BJ (cell line): ENCODE results near the gene CTIF. TPM values are rescaled to one million over a fixed set of nuclear protein-coding genes. Genes with fewer than 3 reads are reported as not detected.

Experiments used
- CTCF ChIA-PET: fragments of 350-600 bp; formaldehyde crosslinking; extraction: SDS; loops from one replicate; lab custom pipeline; 2021; ENCODE audit warnings: antibody characterized with exemption, inconsistent platforms; lab: Yijun Ruan, JAX
- POLR2A ChIA-PET: fragments of 300-600 bp; sonication (Branson Sonifier 250); formaldehyde crosslinking; extraction: SDS; loops from one replicate; lab custom pipeline; 2021; ENCODE audit warnings: antibody characterized with exemption; lab: Charles Lee
- DNase-seq: peaks from one replicate; pipeline ENCODE4 v3.0.0-alpha.2; 2011; ENCODE audit warnings: low read depth
- H3K27me3 ChIP-seq: 2 replicates; pipeline ENCODE4 v1.6.0; 2011; ENCODE audit warnings: low read length; ENCODE audit not compliant: control insufficient read depth, insufficient read depth
- H3K36me3 ChIP-seq: 2 replicates; pipeline ENCODE4 v1.5.1; 2011; ENCODE audit warnings: low read length; ENCODE audit not compliant: control insufficient read depth, insufficient read depth
- H3K4me3 ChIP-seq: 2 replicates; pipeline ENCODE4 v1.5.1; 2011; ENCODE audit warnings: low read depth, mild to moderate bottlenecking, control low read depth, low read length
- CTCF ChIP-seq: IDR thresholded peaks from 2 replicates; pipeline ENCODE4 v1.5.1; 2011; ENCODE audit warnings: low read depth, mild to moderate bottlenecking, control low read depth, inconsistent platforms, low read length, moderate library complexity; ENCODE audit not compliant: insufficient read depth
- polyA plus RNA-seq: library from polyadenylated mRNA; depleted of rRNA; stranded (reverse); fragments of >200 nt; gene quantifications from 2 replicates; pipeline ENCODE4 v1.2.3, GENCODE V29; 2011

The CTIF gene
- polyA plus RNA-seq, 1 experiment: 105 TPM

DNA sequence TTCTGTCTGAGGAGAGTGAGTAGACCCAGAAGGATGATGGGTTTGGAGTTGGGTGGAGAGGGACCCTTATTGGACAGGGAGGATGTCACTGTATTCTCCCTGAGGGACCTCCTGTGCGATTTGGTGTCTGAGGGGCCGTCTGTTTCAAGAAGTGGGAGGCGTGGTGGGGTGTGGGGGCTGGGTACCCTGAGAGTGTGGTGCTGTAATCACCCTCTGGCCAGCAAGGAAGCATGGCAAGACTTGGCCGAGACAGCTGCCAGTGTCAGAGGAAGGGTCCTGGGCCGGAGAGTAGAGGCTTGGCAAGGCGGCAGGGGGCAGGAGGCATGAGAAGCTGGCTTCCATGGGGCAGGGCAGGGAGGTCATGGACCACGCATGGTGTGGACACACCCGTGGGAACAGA, 43.1 kb downstream of the CTIF start:
- no peak for TF ChIP-seq CTCF
- no peak for DNase-seq
- no peaks in the 10 kb centered on the region for H3K27me3 ChIP-seq
- CTCF ChIA-PET: no interaction called here
- no peak overlapping the region for H3K4me3 ChIP-seq
- peaks cover 4% of the 10 kb centered on the region for H3K36me3 ChIP-seq
- POLR2A ChIA-PET: no interaction called here

DNA sequence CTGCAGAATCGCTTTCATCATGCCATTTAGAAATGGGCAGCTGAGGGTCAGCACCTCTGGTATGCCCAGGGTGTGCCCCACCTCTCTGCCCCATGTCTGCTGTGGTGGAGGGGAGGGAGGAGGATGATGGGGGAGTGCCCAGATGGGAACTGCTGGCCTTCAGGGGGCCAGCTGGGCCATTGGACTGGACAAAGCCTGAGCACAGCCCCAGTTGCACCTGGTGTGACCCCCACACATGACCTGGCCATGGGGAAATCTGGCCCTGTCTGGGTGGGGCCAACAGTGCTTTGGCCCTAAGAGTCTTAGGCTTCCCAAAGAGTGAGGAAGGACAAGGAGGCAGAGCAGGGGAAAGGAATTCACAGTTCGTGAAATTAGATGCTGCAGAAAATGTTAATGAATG, 44.1 kb downstream of the CTIF start:
- ChIA-PET CTCF (no interaction called here), POLR2A (no interaction called here)
- DNase-seq: no peak
- Histone ChIP-seq H3K36me3 (peaks cover 4% of the 10 kb centered on the region), H3K4me3 (no peak overlapping the region), H3K27me3 (no peaks in the 10 kb centered on the region)
- no peak for TF ChIP-seq CTCF

GRCh38 chr18:48583573-48583972, 44.7 kb downstream of the CTIF start:
- H3K4me3 ChIP-seq: no peak overlapping the region
- H3K36me3 ChIP-seq: peaks cover 3% of the 10 kb centered on the region
- H3K27me3 ChIP-seq: no peaks in the 10 kb centered on the region
- ChIA-PET CTCF (no interaction called here), POLR2A (no interaction called here)
- DNase-seq: no peak
- TF ChIP-seq CTCF: no peak

DNA sequence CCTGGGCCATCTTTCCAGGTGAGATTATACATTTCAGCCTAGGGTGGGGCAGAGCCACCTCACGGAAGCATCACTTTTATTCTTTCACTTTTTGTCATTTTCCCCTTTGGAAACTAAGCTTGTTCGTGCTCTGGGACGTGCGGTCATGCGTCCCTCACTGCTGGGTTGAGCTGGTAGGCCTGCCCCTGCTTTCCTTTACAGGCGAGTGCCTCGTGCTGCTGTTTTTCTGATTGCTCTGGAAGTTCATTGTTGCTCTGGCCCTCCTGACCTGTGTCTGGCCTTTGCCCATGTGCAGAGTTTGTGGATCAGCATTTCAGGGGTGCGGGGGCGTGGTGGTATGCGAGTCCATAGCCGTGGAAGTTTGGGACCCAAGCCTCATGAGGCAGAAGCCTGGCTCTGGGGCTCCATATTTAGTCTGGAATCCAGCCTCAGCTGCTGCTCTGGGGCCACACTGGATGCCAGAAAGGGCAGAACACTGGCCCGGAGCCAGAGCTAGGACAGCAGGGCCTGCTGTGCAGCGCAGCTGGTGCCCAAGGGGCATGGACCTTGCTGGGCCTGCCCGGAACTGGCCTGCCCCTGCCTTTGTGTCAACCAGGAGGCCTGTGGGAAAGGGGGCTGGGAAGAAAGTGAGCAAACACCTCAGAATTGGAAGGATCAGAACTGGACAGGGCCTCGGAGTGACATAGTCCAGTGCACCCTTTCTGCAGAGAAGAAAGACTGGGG, 51.1 kb downstream of the CTIF start:
- Histone ChIP-seq H3K36me3 (peaks cover 8% of the 10 kb centered on the region), H3K27me3 (no peaks in the 10 kb centered on the region), H3K4me3 (no peak overlapping the region)
- no peak for TF ChIP-seq CTCF
- ChIA-PET CTCF (interaction anchor here (0.7 kb wide), 1 partner anchor 12 kb away, joined by 3 read pairs; no protein-coding TSS in a partner anchor), POLR2A (no interaction called here)
- no peak for DNase-seq

- CTCF ChIA-PET: interaction anchor here (0.7 kb wide), 1 partner anchor 13 kb away, joined by 3 read pairs; no protein-coding TSS in a partner anchor
- DNase-seq: peak; percentile 69
- TF ChIP-seq CTCF: no peak
- no peaks in the 10 kb centered on the region for H3K27me3 ChIP-seq
- H3K4me3 ChIP-seq: no peak overlapping the region
- POLR2A ChIA-PET: interaction anchor here (0.6 kb wide), 1 partner anchor 33 kb away, joined by 3 read pairs; no protein-coding TSS in a partner anchor
- H3K36me3 ChIP-seq: peaks cover 8% of the 10 kb centered on the region
Observed at GRCh38 chr18:48590678-48591077, 51.8 kb downstream of the CTIF start.
